ENCODE results near the gene ARHGAP10.

DNA sequence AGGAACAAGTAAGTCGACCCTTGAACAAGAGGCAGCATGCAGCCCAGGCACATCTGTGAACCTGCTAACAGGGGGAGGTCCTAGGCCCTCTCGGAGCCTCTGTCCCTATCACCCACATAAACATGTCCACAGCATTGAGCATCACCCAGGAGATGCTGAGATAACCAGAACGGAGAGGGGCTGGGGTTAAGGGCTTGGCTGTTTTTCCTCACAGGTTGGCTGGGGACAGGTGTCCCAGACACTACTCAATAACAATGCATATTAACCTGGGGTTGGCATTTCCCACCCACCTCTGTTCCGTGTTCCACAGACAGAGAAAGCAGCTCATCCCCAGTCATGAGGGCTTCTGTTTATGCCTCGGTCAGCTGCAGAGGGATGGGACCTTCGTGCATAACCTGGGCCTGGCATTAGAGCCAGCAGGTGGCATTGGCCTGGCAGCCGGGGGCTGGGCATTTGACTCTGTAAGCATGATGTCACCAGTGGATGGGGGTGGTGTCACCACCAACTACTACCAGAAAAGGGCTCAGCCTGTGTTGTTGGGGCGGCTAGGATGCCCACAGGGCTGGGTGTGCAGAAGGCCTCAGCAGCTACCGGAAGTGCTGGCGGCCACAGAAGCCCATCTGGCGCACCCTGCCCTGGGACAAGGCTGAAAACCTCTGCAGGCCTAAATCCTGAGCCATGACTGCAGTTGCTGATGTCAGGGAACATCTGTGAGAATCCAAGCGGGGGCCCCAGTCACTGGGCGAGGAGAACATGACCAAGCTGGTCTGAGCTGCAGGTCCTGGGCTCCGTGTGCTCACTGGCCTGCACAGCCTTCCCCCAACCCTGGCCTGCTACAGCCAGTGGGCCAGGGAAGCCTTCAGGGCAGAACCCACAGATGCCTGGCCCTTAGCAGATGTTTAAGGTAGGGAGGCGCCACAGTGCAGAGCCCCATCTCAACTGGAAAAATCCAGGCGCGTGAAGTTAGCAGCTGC lies 358.9 kb downstream of the ARHGAP10 start:
- TF ChIP-seq SIN3A (IDR thresholded peaks at IDR 0.05; ENCODE audit: borderline replicate concordance, insufficient read depth, low read depth, low read length) (no peak), POLR2AphosphoS5 (IDR thresholded peaks at IDR 0.05; ENCODE audit: low read depth, low read length) (no peak), TCF7L2 (IDR thresholded peaks at IDR 0.05; ENCODE audit: low read depth, low read length) (no peak)
- TF ChIP-seq, protein P1, sequence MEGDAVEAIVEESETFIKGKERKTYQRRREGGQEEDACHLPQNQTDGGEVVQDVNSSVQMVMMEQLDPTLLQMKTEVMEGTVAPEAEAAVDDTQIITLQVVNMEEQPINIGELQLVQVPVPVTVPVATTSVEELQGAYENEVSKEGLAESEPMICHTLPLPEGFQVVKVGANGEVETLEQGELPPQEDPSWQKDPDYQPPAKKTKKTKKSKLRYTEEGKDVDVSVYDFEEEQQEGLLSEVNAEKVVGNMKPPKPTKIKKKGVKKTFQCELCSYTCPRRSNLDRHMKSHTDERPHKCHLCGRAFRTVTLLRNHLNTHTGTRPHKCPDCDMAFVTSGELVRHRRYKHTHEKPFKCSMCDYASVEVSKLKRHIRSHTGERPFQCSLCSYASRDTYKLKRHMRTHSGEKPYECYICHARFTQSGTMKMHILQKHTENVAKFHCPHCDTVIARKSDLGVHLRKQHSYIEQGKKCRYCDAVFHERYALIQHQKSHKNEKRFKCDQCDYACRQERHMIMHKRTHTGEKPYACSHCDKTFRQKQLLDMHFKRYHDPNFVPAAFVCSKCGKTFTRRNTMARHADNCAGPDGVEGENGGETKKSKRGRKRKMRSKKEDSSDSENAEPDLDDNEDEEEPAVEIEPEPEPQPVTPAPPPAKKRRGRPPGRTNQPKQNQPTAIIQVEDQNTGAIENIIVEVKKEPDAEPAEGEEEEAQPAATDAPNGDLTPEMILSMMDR (IDR thresholded peaks at IDR 0.05) = no peak
- TF ChIP-seq, protein P2, sequence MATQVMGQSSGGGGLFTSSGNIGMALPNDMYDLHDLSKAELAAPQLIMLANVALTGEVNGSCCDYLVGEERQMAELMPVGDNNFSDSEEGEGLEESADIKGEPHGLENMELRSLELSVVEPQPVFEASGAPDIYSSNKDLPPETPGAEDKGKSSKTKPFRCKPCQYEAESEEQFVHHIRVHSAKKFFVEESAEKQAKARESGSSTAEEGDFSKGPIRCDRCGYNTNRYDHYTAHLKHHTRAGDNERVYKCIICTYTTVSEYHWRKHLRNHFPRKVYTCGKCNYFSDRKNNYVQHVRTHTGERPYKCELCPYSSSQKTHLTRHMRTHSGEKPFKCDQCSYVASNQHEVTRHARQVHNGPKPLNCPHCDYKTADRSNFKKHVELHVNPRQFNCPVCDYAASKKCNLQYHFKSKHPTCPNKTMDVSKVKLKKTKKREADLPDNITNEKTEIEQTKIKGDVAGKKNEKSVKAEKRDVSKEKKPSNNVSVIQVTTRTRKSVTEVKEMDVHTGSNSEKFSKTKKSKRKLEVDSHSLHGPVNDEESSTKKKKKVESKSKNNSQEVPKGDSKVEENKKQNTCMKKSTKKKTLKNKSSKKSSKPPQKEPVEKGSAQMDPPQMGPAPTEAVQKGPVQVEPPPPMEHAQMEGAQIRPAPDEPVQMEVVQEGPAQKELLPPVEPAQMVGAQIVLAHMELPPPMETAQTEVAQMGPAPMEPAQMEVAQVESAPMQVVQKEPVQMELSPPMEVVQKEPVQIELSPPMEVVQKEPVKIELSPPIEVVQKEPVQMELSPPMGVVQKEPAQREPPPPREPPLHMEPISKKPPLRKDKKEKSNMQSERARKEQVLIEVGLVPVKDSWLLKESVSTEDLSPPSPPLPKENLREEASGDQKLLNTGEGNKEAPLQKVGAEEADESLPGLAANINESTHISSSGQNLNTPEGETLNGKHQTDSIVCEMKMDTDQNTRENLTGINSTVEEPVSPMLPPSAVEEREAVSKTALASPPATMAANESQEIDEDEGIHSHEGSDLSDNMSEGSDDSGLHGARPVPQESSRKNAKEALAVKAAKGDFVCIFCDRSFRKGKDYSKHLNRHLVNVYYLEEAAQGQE (IDR thresholded peaks at IDR 0.05; ENCODE audit: insufficient read depth in 1 of 2, low read depth in 2 of 2, low read length in 1 of 2) = no peak

All from Panc1 (cell line).